Measurements from ENCODE around the gene HHATL.

HHATL gene

GRCh38 chr3:42653560-42654330, 48.9 kb downstream of the HHATL start, which contains the start of gene ZBTB47:
Gene ZBTB47 (plus strand): TSS chr3:42653697. CDS start chr3:42658356, 4,659 bp downstream.
- Histone ChIP-seq H3K4me3 (ENCODE audit: low read depth, low read length) (peak within 1 kb of the TSS; percentile 76), H3K9me3 (ENCODE audit: control insufficient read depth, insufficient read depth, low read length) (no peaks in the 10 kb centered on the region), H3K36me3 (ENCODE audit: control insufficient read depth, insufficient read depth, low read length) (peaks cover 8% of the 10 kb centered on the region), H3K4me1 (ENCODE audit: control insufficient read depth, insufficient read depth, low read length) (peaks cover 38% of the 10 kb centered on the region), H3K9ac (ENCODE audit: low read depth, low read length) (peak within 1 kb of the TSS; percentile 50), H3K27me3 (ENCODE audit: control insufficient read depth, insufficient read depth, low read length) (no peaks in the 10 kb centered on the region), H3K27ac (ENCODE audit: low read depth, low read length) (peak within 1 kb of the TSS; percentile 78)

GRCh38 chr3:42653303-42653559, 49.4 kb downstream of the HHATL start:
- Histone ChIP-seq H3K27me3 (ENCODE audit: control insufficient read depth, insufficient read depth, low read length) (no peaks in the 10 kb centered on the region), H3K36me3 (ENCODE audit: control insufficient read depth, insufficient read depth, low read length) (peaks cover 11% of the 10 kb centered on the region), H3K4me1 (ENCODE audit: control insufficient read depth, insufficient read depth, low read length) (peaks cover 38% of the 10 kb centered on the region), H3K4me3 (ENCODE audit: low read depth, low read length) (peak overlapping the region; percentile 76), H3K9me3 (ENCODE audit: control insufficient read depth, insufficient read depth, low read length) (no peaks in the 10 kb centered on the region), H3K9ac (ENCODE audit: low read depth, low read length) (no peak overlapping the region), H3K27ac (ENCODE audit: low read depth, low read length) (no peak overlapping the region)

- no peaks in the 10 kb centered on the region for H3K27me3 ChIP-seq (ENCODE audit: control insufficient read depth, insufficient read depth, low read length)
- no peak overlapping the region for H3K9ac ChIP-seq (ENCODE audit: low read depth, low read length)
- H3K36me3 ChIP-seq (ENCODE audit: control insufficient read depth, insufficient read depth, low read length), result peaks cover 14% of the 10 kb centered on the region
- H3K4me1 ChIP-seq (ENCODE audit: control insufficient read depth, insufficient read depth, low read length), result peaks cover 43% of the 10 kb centered on the region
- H3K4me3 ChIP-seq (ENCODE audit: low read depth, low read length), result no peak overlapping the region
- no peaks in the 10 kb centered on the region for H3K9me3 ChIP-seq (ENCODE audit: control insufficient read depth, insufficient read depth, low read length)
- H3K27ac ChIP-seq (ENCODE audit: low read depth, low read length), result peak overlapping the region; percentile 78
These were observed 49.8 kb downstream of the HHATL start for GRCh38 chr3:42652611-42653302.

- H3K27ac ChIP-seq (ENCODE audit: low read depth, low read length), result peak overlapping the region; percentile 78
These were observed 50.4 kb downstream of the HHATL start for GRCh38 chr3:42652251-42652610.

GRCh38 chr3:42651248-42652091, 51.1 kb downstream of the HHATL start:
- H3K27ac ChIP-seq (ENCODE audit: low read depth, low read length), result peak overlapping the region; percentile 78
- H3K36me3 ChIP-seq (ENCODE audit: control insufficient read depth, insufficient read depth, low read length), result peaks cover 27% of the 10 kb centered on the region
- H3K9me3 ChIP-seq (ENCODE audit: control insufficient read depth, insufficient read depth, low read length), result no peaks in the 10 kb centered on the region
- no peak overlapping the region for H3K9ac ChIP-seq (ENCODE audit: low read depth, low read length)
- H3K4me1 ChIP-seq (ENCODE audit: control insufficient read depth, insufficient read depth, low read length), result peaks cover 54% of the 10 kb centered on the region
- no peaks in the 10 kb centered on the region for H3K27me3 ChIP-seq (ENCODE audit: control insufficient read depth, insufficient read depth, low read length)
- H3K4me3 ChIP-seq (ENCODE audit: low read depth, low read length), result no peak overlapping the region

More at GRCh38 chr3:42652251-42652610, 50.4 kb downstream of the HHATL start:
- H3K36me3 ChIP-seq (ENCODE audit: control insufficient read depth, insufficient read depth, low read length), result peaks cover 19% of the 10 kb centered on the region
- no peak overlapping the region for H3K9ac ChIP-seq (ENCODE audit: low read depth, low read length)
- H3K4me3 ChIP-seq (ENCODE audit: low read depth, low read length), result no peak overlapping the region
- H3K27me3 ChIP-seq (ENCODE audit: control insufficient read depth, insufficient read depth, low read length), result no peaks in the 10 kb centered on the region
- H3K4me1 ChIP-seq (ENCODE audit: control insufficient read depth, insufficient read depth, low read length), result peaks cover 48% of the 10 kb centered on the region
- H3K9me3 ChIP-seq (ENCODE audit: control insufficient read depth, insufficient read depth, low read length), result no peaks in the 10 kb centered on the region

GRCh38 chr3:42649783-42650182, 52.8 kb downstream of the HHATL start:
- Histone ChIP-seq H3K36me3 (ENCODE audit: control insufficient read depth, insufficient read depth, low read length) (peaks cover 43% of the 10 kb centered on the region), H3K4me1 (ENCODE audit: control insufficient read depth, insufficient read depth, low read length) (peaks cover 44% of the 10 kb centered on the region), H3K4me3 (ENCODE audit: low read depth, low read length) (no peak overlapping the region), H3K9me3 (ENCODE audit: control insufficient read depth, insufficient read depth, low read length) (no peaks in the 10 kb centered on the region), H3K9ac (ENCODE audit: low read depth, low read length) (no peak overlapping the region), H3K27ac (ENCODE audit: low read depth, low read length) (no peak overlapping the region), H3K27me3 (ENCODE audit: control insufficient read depth, insufficient read depth, low read length) (no peaks in the 10 kb centered on the region)

GRCh38 chr3:42649006-42649405, 53.6 kb downstream of the HHATL start:
- H3K4me3 ChIP-seq (ENCODE audit: low read depth, low read length), result no peak overlapping the region
- no peak overlapping the region for H3K27ac ChIP-seq (ENCODE audit: low read depth, low read length)
- H3K4me1 ChIP-seq (ENCODE audit: control insufficient read depth, insufficient read depth, low read length), result peaks cover 44% of the 10 kb centered on the region
- H3K27me3 ChIP-seq (ENCODE audit: control insufficient read depth, insufficient read depth, low read length), result no peaks in the 10 kb centered on the region
- no peak overlapping the region for H3K9ac ChIP-seq (ENCODE audit: low read depth, low read length)
- H3K9me3 ChIP-seq (ENCODE audit: control insufficient read depth, insufficient read depth, low read length), result no peaks in the 10 kb centered on the region
- H3K36me3 ChIP-seq (ENCODE audit: control insufficient read depth, insufficient read depth, low read length), result peaks cover 51% of the 10 kb centered on the region

- H3K36me3 ChIP-seq (ENCODE audit: control insufficient read depth, insufficient read depth, low read length), result peaks cover 62% of the 10 kb centered on the region
- no peak overlapping the region for H3K9ac ChIP-seq (ENCODE audit: low read depth, low read length)
- no peaks in the 10 kb centered on the region for H3K27me3 ChIP-seq (ENCODE audit: control insufficient read depth, insufficient read depth, low read length)
- peak overlapping the region; percentile 61 for H3K27ac ChIP-seq (ENCODE audit: low read depth, low read length)
- peak overlapping the region; percentile 5; the same call in 1 of the 2 replicates for H3K4me3 ChIP-seq (ENCODE audit: low read depth, low read length)
- peaks cover 36% of the 10 kb centered on the region for H3K4me1 ChIP-seq (ENCODE audit: control insufficient read depth, insufficient read depth, low read length)
- H3K9me3 ChIP-seq (ENCODE audit: control insufficient read depth, insufficient read depth, low read length), result no peaks in the 10 kb centered on the region
These were observed 54.7 kb downstream of the HHATL start for GRCh38 chr3:42647821-42648459.
